GM19025 (cell line): ENCODE results near the gene SLC6A6.

ENCODE experiments used
- ATAC-seq: cut with Tn5 transposase; IDR thresholded peaks from one replicate; pipeline ENCODE4 v1.9.1; 2021; ENCODE audit warnings: mild to moderate bottlenecking, low read depth, moderate library complexity; ENCODE audit not compliant: unreplicated experiment

SLC6A6 gene

DNA sequence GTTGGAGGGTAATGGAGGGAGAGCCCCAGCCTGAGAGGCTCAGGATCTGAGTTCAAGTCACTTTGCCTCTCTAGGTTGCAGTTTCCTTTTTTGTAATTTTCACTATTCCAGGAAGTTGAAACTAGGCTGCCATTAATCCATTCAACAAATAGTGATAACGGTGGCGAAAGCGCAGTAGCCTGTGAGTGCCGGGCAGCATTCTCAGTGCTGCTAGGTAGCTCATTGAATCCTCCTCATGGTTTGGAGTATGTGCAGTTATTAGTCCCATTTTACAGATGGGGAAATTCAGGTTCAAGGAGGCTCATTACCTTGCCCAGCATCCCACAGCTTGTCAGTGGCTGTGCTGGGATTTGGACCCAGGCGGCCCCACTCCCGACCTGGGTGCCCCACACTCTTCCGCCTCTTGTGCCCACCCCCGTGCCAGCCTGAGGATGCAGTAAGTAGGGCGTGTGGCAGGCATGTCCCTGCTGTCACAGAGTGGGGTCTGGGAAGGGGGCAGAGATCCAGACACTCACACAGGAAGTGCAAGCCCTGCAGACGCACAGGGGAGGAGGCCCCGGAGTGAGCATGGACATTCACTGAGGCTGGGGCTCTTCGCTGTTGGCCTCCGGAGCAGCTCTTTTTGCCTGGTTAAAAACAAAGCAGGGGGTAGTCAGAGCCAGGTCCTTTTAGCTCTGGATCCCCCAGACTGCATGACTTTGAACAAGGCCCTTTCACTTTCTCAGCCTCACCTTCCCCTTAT lies 58.8 kb downstream of the SLC6A6 start:
- ATAC-seq, result no peak

DNA sequence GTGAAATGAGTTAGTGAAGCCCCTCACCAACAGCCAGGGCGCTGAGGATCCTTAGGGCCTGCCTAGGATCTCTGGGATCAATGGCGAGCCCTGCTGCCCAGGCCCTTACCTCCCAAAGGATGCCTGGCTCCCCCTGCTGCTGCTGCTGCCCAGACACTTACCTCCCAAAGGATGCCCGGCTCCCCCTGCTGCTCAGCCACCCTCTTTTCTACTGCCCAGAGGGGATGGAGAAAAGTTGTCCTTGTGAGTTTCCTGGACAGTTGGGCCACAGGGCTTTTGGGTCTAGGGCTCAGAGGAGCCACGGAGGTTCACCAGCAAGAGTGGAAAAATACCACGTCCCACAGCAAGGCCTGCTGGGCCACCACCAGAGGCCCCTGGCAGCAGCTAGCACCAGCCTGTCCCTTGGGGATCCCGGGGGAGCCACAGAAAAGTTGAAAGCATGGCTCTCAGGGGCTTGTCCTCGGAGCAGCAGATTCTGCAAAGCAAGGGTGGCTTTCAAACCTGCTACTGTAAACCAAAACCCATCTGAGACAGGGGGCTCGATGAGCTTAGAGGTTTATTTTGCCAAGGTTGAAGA lies 59.4 kb downstream of the SLC6A6 start:
- ATAC-seq, result no peak

DNA sequence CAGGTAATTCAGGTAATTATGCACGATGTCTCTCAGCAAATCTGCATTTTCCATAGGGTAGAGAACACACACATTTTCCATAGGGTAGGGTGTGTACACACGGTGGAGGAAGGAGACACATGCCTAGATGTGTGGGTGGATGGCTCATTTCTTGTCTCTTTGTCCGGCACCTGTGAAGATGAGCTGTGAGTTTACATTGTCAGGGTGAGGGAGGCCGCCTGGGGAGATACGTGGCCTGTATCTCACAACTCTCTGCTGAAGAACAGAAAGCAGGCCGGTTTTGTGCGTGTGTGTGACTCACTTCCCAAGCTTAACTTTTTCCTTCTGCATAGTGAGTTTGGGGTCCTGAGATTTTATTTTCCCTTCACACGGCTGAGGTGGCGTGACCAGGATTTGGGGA lies 60.3 kb downstream of the SLC6A6 start:
- no peak for ATAC-seq

DNA sequence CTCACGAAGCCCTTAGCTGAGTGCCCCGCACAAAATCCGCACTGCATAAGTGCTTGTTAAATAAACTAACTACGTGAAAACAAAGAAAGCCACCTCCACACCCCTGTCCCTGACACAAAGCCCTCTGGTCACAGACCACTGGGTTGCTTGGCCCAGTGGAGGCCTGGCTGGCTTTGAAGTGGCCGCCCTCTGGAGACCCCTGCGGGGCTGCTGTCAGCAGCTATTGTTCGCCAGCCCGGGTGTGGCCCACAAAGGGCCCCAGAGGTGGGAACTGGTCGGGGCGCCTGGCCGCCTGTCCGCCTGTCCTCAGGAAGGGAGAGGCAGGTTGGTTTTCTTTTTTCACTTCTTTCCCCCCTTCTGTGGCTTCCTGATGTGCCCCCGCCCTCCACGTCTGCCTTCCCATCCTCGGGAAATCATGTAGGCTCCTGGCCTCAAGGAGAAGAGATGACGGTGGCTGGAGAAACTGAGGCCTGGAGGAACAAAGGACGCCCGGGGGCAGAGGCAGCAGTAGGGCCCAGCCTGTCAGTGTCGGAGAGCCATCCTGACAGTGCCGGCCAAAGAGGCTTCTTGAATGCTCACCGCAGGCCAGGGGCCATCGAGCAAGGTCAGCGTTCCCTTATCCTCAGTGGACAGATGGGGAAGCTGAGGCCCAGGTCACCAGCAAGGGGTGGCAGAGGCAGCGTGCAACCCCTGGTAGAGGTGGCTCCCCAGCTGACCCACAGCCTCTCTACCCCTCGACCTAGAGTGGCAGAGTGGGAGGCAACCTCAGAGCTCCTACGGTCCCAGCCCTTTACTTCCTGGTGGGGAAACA lies 61.1 kb downstream of the SLC6A6 start:
- no peak for ATAC-seq

DNA sequence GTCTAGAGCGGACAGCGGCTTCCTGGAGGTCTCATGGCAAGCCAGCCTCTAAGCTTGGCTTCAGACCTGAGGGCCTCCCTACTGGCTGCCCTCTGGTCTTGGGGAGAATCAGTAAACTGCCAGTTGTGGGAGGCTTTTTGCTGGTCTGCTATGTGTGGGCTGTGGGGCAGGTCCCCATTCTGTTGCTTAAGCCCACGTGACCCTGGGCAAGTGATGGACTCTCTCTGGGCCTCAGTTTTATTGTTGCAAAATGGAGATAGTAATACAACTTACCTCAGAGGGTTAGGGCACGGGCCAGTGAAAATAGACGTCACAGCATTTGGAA lies 61.7 kb downstream of the SLC6A6 start:
- ATAC-seq, result no peak

DNA sequence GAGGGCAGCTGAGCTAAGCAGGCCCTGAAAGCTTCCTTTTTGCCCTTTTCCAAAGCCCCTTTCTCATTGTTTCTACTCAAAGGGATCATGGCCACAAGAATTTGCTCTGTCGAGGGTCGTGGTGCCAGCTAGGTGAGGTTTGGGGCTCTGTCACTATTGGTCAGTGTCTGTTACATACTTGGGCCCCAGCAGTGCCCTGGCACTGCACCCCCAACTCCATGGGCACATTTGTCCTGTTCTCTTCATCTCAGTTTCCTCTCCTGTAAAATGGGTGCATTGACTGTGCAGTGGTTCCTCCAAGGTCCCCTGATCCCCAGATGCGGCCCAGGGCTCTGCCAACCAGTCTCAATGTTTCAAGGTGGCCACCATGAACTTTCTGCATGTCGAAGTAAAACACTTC lies 62.1 kb downstream of the SLC6A6 start:
- no peak for ATAC-seq

DNA sequence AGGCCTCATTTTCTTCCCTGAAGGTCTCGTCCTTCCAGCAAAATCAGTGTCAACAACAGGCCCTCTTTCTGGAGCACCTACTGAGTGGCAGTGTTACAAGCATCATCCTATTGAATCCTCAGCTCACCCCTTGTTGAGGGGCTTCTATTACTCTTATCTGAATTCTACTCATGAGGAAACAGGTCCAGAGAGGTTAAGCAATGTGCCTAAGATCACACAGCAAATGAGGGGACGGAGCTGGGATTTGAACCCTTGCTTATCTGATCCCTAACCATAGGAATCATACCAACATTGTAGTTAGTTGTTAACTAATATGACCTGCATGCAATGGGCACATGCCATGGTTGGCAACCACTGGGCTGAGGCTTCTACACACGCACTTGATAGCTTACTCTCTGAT lies 63.0 kb downstream of the SLC6A6 start:
- ATAC-seq, result no peak

DNA sequence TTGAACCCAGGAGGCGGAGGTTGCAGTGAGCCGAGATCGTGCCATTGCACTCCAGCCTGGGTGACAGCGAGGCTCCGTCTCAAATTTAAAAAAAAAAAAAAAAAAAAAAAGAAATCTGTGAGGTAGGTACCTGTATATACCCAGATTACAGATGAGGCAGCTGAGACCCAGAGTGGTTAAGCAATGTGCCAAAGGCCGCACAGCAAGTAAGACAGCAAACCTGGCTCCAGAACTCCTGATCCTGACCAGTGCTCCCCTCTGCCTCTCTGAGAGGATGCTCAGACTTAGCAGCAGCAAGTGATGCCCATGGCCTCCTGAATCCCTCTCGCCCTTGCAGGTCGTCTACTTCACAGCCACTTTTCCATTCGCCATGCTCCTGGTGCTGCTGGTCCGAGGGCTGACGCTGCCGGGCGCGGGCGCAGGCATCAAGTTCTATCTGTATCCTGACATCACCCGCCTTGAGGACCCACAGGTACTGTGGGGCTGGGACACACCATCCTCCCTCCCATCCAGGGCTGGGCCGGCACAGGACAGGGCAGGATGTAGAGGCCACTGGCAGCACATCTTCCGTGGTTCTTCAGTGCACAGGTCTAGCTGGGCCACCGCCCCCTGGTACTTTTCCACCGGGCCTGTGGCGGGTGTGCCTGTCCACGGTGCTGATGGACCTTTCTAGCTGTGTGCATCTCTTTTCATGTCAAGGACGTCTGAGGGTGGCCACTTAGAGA lies 63.9 kb downstream of the SLC6A6 start:
- ATAC-seq, result no peak

DNA sequence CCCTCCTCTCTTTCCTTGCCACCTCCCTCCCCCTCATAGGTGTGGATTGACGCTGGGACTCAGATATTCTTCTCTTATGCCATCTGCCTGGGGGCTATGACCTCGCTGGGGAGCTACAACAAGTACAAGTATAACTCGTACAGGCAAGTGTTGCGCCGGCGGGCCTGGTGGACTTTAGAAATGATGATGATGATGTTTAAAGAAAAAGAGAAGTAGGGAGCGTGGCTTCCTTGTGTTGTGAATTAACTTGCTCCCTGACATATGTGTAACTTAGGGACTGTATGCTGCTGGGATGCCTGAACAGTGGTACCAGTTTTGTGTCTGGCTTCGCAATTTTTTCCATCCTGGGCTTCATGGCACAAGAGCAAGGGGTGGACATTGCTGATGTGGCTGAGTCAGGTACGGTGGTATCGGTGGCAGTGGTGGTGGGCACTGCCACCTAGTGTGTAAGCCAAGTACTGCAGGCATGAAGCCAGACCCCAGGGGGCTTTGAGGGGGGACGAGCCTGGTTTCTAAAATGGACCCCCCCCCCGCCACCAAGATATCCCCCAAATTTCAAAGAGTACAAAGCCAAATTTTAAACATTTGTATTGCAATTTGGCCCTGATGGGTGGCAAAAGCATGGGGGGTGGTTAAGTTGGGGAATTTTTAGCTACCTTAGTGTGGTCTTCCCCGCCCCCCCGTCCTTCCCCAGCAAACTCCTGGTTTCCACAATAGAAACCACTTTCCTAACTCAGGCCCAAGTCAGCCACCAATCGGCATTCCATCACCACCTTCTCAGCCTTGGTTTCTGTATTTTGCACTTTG lies 65.6 kb downstream of the SLC6A6 start:
- ATAC-seq, result no peak

DNA sequence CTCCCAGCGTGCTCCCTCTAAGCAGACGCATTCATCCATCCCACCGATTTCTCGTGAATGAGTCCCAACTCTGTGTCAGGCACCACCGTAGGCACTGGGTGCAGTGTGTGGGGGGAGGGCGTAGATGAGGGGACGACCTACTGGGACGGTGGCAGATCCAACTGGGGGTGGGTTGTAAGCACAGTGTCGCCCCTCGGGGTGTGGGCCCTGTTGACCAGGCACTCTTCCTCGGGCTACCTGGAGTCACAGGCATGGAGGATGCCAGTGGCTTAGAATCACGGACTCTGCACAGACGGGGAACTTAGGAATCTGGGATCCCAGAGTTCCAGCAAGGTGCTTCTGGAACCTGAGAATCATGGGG lies 66.2 kb downstream of the SLC6A6 start:
- no peak for ATAC-seq

DNA sequence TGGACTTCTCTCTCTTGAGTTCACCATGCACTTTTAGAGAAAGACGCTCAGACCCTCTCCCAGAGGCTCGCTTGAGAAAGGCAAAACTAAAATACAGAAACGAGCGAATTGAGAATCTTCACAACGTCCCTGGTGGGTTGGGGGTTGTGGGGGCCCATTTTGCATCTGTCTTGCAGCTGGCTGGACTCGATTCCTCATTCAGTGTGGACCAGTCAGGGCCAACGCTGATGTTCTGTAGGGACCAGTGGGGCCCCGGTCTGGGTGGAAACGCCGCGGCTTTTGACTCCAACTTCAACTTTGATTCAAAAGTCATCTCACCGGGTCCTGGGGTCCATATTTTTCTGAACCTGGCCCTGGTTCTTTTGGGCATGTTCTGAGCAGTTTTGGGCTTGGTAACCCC lies 68.1 kb downstream of the SLC6A6 start:
- no peak for ATAC-seq

DNA sequence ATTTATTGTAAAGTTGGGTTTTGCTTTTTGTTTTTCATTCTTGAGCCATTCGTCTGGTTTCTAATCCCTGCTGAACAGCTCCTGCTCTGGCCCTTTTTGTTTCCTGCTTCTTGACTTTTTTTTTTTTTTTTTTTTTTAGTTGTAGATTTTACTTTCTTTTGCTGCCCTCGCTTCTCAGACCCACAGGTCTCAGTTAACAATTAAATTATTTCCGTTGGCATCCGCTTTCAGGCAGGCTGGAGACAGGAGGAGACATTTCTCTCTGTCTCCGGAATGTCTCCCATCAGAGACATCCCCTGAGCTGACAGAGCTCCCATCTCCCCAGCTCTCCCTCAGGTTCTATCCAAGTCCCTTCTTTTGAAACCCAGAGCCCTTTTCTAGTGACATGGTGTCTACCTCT lies 68.6 kb downstream of the SLC6A6 start:
- ATAC-seq, result no peak

DNA sequence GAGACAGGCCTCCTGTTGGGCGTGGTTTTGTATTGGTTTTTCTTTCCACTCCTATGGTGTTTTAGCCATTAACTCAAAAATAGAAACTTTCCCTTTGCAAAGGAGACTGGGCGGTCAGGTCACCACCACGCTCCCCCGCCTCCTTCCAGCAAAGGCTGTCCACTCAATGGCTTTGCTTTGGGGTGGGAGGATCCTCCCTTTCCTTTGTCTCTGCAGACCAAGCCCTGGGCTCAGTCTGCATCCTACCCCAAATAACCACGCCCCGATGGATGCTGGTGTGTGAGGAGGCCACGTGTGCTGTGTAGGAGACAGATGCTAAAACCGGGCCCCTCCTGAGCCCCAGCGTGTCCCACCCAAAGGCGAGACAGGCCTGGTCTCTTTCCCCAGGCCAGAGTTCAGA lies 69.3 kb downstream of the SLC6A6 start:
- no peak for ATAC-seq

DNA sequence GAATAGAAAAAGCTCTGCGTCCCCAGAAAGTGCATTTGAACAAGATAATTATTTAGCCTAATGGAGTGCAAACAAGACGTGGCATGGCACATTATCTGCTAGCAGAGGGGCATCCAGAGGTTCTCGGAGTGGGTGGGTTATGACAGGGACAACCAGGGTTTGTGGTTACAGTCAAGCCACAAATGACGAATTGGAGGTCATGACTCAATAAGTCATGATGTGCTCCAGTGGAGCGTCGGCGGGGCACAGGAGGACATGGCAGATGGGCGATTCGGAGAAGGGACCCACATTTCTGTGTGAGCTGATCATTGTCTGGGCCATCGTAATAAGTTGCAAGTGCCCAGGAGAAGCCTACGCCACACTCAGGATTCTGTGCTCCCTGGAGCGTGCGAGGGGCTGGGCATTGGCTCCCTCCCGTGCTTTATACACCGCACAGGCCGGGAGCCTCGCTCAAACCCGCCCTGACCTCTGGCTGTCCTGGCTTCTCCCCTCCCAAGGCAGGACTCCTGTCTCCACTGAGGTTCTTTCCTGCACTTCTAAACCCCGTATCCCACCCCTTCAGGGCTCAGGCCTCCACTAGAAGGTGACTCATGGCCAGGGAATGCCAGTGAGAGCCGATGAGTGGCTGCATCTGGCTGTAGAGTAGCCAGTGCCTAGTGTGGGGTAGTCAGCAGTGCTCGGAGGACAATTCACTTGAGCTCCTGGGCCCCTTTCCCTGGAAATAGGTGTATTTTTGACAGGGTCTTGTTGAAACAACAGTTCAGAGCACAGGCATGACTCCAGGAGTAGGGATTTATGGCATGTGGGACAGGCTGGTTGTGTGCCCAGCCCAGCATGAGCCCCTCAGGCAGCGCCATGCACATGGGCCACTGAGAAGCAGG lies 70.3 kb downstream of the SLC6A6 start:
- ATAC-seq, result no peak

DNA sequence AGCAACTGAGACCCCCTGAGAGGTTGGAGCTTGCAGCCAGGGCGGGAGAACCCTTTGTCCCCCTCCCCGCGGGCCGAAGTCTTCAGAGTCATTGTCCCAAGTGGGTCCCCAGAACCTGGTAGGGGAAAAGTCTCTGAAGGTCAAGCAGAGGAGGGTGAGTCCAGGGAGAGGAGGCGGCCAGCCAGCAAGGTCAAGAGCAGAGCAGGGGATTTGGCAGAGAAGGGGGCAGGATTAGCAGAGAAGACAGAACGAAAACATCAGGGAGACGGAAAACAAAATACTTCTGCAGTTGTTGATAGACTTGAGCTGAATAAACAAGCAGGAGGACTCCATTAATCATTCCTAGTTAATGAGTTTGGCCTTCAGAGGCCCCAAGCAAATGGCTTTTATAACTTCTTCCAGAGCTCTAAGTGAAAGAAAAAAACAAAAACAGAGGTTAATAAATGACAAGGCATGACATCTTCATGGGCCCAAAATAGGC lies 71.0 kb downstream of the SLC6A6 start:
- no peak for ATAC-seq

DNA sequence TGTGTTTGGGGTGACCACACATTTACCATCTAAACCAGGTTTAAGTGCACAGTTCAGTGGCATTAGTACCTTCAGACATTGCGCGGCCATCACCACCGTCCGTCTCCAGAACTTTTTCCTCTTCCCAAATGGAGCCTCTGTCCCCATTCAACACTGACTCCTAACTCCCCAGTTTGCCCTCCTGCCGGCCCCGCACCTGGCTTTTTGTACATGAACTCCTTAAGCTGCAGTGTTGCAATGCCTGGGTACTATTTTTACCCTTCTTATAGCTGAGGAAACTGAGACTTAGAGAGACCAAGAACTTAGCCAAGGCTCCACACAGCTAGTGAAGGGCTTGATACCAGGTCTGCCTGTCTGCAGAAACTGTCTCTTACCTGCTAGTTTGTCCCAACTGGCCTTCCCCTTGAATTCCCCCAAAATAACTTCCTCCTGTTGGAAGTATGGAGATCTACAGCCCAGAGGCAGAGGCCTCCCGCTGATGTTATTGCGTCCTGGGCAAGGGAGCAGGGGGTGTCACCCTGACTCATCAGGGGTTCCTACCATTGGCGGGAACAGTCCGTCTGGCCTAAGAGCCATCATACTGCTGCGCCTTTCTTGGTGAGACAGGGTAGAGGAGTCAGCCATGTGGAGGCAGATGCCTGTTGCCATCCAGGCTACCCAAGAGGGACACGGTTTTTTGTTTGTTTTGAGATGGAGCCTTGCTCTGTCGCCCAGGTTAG lies 72.1 kb downstream of the SLC6A6 start:
- no peak for ATAC-seq

DNA sequence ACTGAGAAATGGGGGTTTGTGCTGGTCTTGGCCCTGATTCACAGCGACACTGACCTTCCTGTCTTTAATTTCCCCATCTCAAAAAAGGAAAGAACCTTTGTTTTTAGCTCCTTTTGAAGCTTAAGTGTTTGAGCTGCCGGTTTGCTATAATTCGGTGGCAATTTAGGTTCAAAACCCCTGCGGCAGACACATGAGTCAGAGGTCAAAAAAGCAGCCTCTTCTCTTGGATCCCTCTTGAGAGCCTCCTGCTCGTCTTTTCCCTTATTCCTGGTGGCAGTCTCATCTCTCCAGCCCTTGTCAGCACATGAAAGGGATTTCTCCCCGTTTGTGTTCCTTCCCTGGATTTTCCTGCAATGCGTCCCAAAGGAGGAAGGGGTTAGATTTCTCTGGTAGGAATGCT lies 73.2 kb downstream of the SLC6A6 start:
- no peak for ATAC-seq

DNA sequence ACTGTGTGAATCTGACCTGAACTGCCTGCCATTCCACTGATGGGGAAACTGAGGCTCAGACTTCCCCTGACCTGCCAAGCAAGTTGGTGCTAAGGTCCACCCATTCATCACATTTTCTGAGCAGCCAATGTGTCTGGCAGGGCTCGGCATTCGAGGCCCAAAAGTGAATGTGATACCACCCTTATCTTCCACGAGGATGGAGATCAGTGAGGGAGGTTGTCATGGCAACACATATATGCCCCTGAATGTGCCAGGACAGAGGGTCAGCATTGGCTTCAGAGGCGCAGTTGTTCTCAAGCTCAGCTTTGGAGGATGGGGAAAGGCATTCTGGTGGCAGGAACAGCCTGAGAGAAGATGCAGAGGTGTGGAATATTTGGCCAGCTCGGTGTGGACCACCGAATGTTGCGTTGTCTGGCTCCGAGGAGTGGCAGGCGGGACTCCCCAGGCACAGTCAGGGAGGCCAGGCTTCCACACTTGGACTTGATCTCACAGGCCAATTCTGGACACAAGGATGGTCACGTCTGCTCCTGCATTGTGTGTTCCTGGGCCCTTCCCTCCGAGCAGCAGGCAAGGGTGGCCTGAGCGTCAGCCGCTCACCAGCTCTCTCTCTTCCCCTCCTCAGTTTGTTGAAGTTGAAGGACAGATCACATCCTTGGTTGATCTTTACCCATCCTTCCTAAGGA lies 74.3 kb downstream of the SLC6A6 start:
- no peak for ATAC-seq
